Neutrophil (primary cell): ENCODE data around the gene MRPL33.
"Not testable (repeated sequence)": the region's sequence is repeated elsewhere in the genome, so short reads cannot be mapped to it uniquely, and the experiment has no call there.

Experiments
- H3K27ac ChIP-seq: fragments of 200-600 bp; sonication (generic); 2 replicates; pipeline ENCODE4 v1.5.1; 2016; ENCODE audit warnings: mild to moderate bottlenecking, moderate library complexity
- H3K27me3 ChIP-seq: fragments of 200-600 bp; sonication (generic); 2 replicates; pipeline ENCODE4 v1.6.0; 2016; ENCODE audit warnings: mild to moderate bottlenecking
- H3K36me3 ChIP-seq: fragments of 200-600 bp; sonication (generic); 2 replicates; pipeline ENCODE4 v1.5.1; 2017
- H3K4me1 ChIP-seq, 2 experiments: fragments of 200-600 bp in 1 of 2; sonication (generic) in 1 of 2; 1 replicate in 1 of 2; 2 replicates in 1 of 2; pipeline versions ENCODE4 v1.5.1 to v1.6.1; 2013 to 2016; ENCODE audit warnings: low read depth in 1 of 2, low read length in 1 of 2, mild to moderate bottlenecking in 1 of 2, moderate library complexity in 1 of 2; ENCODE audit not compliant: control insufficient read depth in 1 of 2, insufficient read depth in 1 of 2
- H3K4me3 ChIP-seq, 2 experiments: fragments of 200-600 bp in 1 of 2; sonication (generic) in 1 of 2; 1 replicate in 1 of 2; 2 replicates in 1 of 2; pipeline ENCODE4 v1.5.1; 2013 to 2016; ENCODE audit warnings: low read depth in 1 of 2, low read length in 1 of 2, mild to moderate bottlenecking in 1 of 2, moderate library complexity in 1 of 2
- H3K9me3 ChIP-seq: fragments of 200-600 bp; sonication (generic); 2 replicates; pipeline ENCODE4 v1.5.1; 2016
- CTCF ChIP-seq: fragments of 200-600 bp; sonication (generic); IDR thresholded peaks from 2 replicates; pipeline ENCODE4 v1.5.1; 2016; ENCODE audit warnings: antibody characterized with exemption

The MRPL33 gene

DNA sequence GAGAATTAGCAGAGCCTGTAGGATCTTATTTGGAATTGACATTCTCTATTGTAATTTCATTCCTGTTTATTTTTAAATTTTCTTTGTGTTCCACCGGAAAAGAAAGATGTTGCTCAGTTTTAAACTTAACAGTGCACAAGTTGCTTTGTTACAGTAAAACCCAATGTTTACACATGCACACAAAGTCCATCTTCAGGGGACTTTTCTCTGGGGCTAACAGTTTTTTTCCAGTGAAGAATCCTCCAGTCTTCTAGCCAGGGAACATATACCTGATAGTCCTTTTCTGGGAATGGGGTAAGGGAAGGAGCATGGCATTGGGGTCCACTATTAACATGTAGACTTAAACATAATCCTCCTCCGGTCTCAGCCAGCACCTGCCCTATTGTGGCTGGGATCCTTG is 25.2 kb upstream of the MRPL33 start:
- Histone ChIP-seq H3K27ac (no peak overlapping the region), H3K9me3 (peaks cover 7% of the 10 kb centered on the region), H3K27me3 (no peaks in the 10 kb centered on the region), H3K4me3 (no peak overlapping the region), H3K36me3 (no peaks in the 10 kb centered on the region), H3K4me1 (no peaks in the 10 kb centered on the region)
- no peak for TF ChIP-seq CTCF

- Histone ChIP-seq H3K27me3 (no peaks in the 10 kb centered on the region), H3K4me3 (no peak overlapping the region), H3K27ac (no peak overlapping the region), H3K9me3 (peaks cover 7% of the 10 kb centered on the region), H3K36me3 (no peaks in the 10 kb centered on the region), H3K4me1 (no peaks in the 10 kb centered on the region)
- TF ChIP-seq CTCF, result no peak
Measured at GRCh38 chr2:27747827-27748352, 23.6 kb upstream of the MRPL33 start.

GRCh38 chr2:27748803-27749554 is 22.5 kb upstream of the MRPL33 start:
- not testable (repeated sequence) for H3K27me3 ChIP-seq, H3K4me1 ChIP-seq, H3K9me3 ChIP-seq, H3K36me3 ChIP-seq, H3K27ac ChIP-seq, H3K4me3 ChIP-seq

GRCh38 chr2:27751377-27751776 is 20.1 kb upstream of the MRPL33 start:
- no peaks in the 10 kb centered on the region for H3K4me1 ChIP-seq

GRCh38 chr2:27752551-27753237 is 18.8 kb upstream of the MRPL33 start:
- Histone ChIP-seq H3K4me3 (no peak overlapping the region), H3K27me3 (no peaks in the 10 kb centered on the region), H3K9me3 (peaks cover 7% of the 10 kb centered on the region), H3K36me3 (no peaks in the 10 kb centered on the region), H3K27ac (no peak overlapping the region), H3K4me1 (peaks cover 5 to 8% of the 10 kb centered on the region in 2 experiments)
- no peak for TF ChIP-seq CTCF

More at GRCh38 chr2:27751377-27751776, 20.1 kb upstream of the MRPL33 start:
- H3K9me3 ChIP-seq, result peaks cover 7% of the 10 kb centered on the region
- no peak overlapping the region for H3K27ac ChIP-seq
- no peaks in the 10 kb centered on the region for H3K27me3 ChIP-seq
- no peaks in the 10 kb centered on the region for H3K36me3 ChIP-seq
- no peak overlapping the region for H3K4me3 ChIP-seq
- no peak for TF ChIP-seq CTCF

- Histone ChIP-seq H3K4me3 (no peak overlapping the region), H3K27ac (no peak overlapping the region), H3K36me3 (no peaks in the 10 kb centered on the region), H3K9me3 (no peaks in the 10 kb centered on the region), H3K4me1 (peaks cover 5 to 8% of the 10 kb centered on the region in 2 experiments), H3K27me3 (no peaks in the 10 kb centered on the region)
- TF ChIP-seq CTCF, result peak; percentile 67
Measured at GRCh38 chr2:27754138-27754588, 17.4 kb upstream of the MRPL33 start.
